ENCODE measurements around the gene SIAH2. TPM values are rescaled to one million over a fixed set of nuclear protein-coding genes. Genes with fewer than 3 reads are reported as not detected.

Gene SIAH2
- total RNA-seq, 1 donor from 2014 or later: 23.0 TPM

GRCh38 chr3:150736903-150737832, 25.8 kb downstream of the SIAH2 start:
- no peaks in the 10 kb centered on the region for H3K27me3 ChIP-seq (ENCODE audit: low read depth)
- DNase-seq: no peak
- H3K4me3 ChIP-seq: no peak overlapping the region
- TF ChIP-seq CTCF (IDR thresholded peaks at IDR 0.05; ENCODE audit: borderline replicate concordance): no peak
- H3K9me3 ChIP-seq (replicated peaks): no peaks in the 10 kb centered on the region
- H3K36me3 ChIP-seq: peaks cover 12% of the 10 kb centered on the region
- H3K27ac ChIP-seq (replicated peaks): peak overlapping the region; percentile 75
- peaks cover 78% of the 10 kb centered on the region for H3K4me1 ChIP-seq
- intact Hi-C loops (cut with micrococcal nuclease): no loop called here

GRCh38 chr3:150736316-150736719, 26.7 kb downstream of the SIAH2 start:
- no peaks in the 10 kb centered on the region for H3K27me3 ChIP-seq (ENCODE audit: low read depth)
- no peak for DNase-seq
- no peaks in the 10 kb centered on the region for H3K9me3 ChIP-seq (replicated peaks)
- no peak for TF ChIP-seq CTCF (IDR thresholded peaks at IDR 0.05; ENCODE audit: borderline replicate concordance)
- peak overlapping the region; percentile 12 for H3K4me3 ChIP-seq
- intact Hi-C loops (cut with micrococcal nuclease): no loop called here
- peaks cover 70% of the 10 kb centered on the region for H3K4me1 ChIP-seq
- peak overlapping the region; percentile 75 for H3K27ac ChIP-seq (replicated peaks)
- H3K36me3 ChIP-seq: peaks cover 3% of the 10 kb centered on the region

- H3K36me3 ChIP-seq: no peaks in the 10 kb centered on the region
- no peaks in the 10 kb centered on the region for H3K9me3 ChIP-seq (replicated peaks)
- no peak for TF ChIP-seq CTCF (IDR thresholded peaks at IDR 0.05; ENCODE audit: borderline replicate concordance)
- intact Hi-C loops (cut with micrococcal nuclease): no loop called here
- H3K4me3 ChIP-seq: no peak overlapping the region
- peaks cover 62% of the 10 kb centered on the region for H3K4me1 ChIP-seq
- H3K27me3 ChIP-seq (ENCODE audit: low read depth): no peaks in the 10 kb centered on the region
- DNase-seq: no peak
- H3K27ac ChIP-seq (replicated peaks): peak overlapping the region; percentile 14
Measured at GRCh38 chr3:150734795-150735119, 28.2 kb downstream of the SIAH2 start.

GRCh38 chr3:150733936-150734794, 28.8 kb downstream of the SIAH2 start:
- intact Hi-C loops (cut with micrococcal nuclease): no loop called here
- DNase-seq: no peak
- H3K9me3 ChIP-seq (replicated peaks): no peaks in the 10 kb centered on the region
- H3K4me3 ChIP-seq: no peak overlapping the region
- H3K27ac ChIP-seq (replicated peaks): peak overlapping the region; percentile 20
- H3K27me3 ChIP-seq (ENCODE audit: low read depth): no peaks in the 10 kb centered on the region
- no peak for TF ChIP-seq CTCF (IDR thresholded peaks at IDR 0.05; ENCODE audit: borderline replicate concordance)
- H3K36me3 ChIP-seq: no peaks in the 10 kb centered on the region
- H3K4me1 ChIP-seq: peaks cover 64% of the 10 kb centered on the region

GRCh38 chr3:150733373-150733935, 29.5 kb downstream of the SIAH2 start:
- H3K27ac ChIP-seq (replicated peaks): peak overlapping the region; percentile 20
- peaks cover 64% of the 10 kb centered on the region for H3K4me1 ChIP-seq
- TF ChIP-seq CTCF (IDR thresholded peaks at IDR 0.05; ENCODE audit: borderline replicate concordance): no peak
- H3K4me3 ChIP-seq: no peak overlapping the region
- intact Hi-C loops (cut with micrococcal nuclease): no loop called here
- no peak for DNase-seq
- H3K27me3 ChIP-seq (ENCODE audit: low read depth): no peaks in the 10 kb centered on the region
- H3K36me3 ChIP-seq: no peaks in the 10 kb centered on the region
- H3K9me3 ChIP-seq (replicated peaks): no peaks in the 10 kb centered on the region

Data from left ventricle myocardium inferior (tissue), 1 donor.